ENCODE data around the gene GPR35. TPM values are rescaled to one million over a fixed set of nuclear protein-coding genes. Genes with fewer than 3 reads are reported as not detected.

The GPR35 gene
- total RNA-seq, 1 experiment from 2014 or later: 0.22 TPM

- no peak for TF ChIP-seq IRF1 (CRISPR knock-in tag; IDR thresholded peaks at IDR 0.05)
These were observed 20.2 kb upstream of the GPR35 start (continued) for GRCh38 chr2:240604939-240605716.

DNA sequence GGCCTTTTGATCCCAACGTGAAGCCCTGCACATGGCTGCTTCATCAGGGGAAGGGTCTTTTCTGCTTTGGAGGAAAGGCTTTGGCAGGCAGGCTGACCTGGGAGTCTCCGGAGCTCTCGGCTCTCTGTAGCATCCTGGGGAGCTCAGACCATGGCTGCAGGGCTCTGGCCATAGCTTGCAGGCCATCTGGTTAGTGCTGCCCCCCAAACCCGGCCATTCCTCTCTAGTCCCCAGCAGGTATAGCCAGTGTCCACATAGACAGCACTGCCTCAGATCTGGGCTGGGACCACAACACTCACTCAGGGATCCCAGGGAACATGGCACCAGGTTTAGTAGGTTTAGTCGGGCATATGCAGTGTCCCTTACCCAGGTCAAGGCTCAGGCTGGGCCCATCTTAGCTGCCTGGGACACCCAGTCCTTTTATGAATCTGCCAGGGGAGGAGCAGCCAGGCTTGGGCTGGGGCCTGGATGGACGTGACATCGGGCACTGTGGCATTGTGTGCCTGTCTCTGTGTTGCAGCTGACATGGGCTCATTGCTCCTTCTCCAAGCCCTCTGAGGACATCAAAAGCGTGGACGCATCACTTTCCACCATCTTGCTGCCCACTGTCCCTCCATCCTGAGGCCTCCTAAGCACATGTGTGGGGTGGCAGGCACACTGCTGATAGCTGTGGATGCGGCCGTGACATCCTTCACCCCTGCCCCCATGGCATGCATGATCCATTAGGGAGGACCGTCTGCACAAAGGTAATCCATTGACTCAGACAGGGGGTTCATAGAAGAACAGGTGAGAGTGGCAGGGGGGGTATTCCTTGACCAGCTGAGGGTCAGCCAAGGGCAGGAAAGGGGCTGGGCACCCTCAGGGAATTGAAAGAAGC is 19.2 kb upstream of the GPR35 start:
- Mint-ChIP-seq H3K4me3 (no peak overlapping the region), H3K4me1 (no peaks in the 10 kb centered on the region), H3K9me3 (no peaks in the 10 kb centered on the region), H3K36me3 (no peaks in the 10 kb centered on the region), H3K27me3 (ENCODE audit: low read depth) (no peaks in the 10 kb centered on the region; the same call in 1 of the 2 replicates), H3K27ac (no peak overlapping the region)
- POLR2A ChIA-PET: no interaction called here
- ATAC-seq (no peak), DNase-seq (ENCODE audit: low spot score) (no peak)
- CTCF ChIA-PET: interaction anchor here (0.9 kb wide), 1 partner anchor 35 kb away, joined by 3 read pairs; no protein-coding TSS in a partner anchor
- no peak for TF ChIP-seq USF2 (CRISPR knock-in tag; IDR thresholded peaks at IDR 0.05)
- no peak for TF ChIP-seq FOXK1 (CRISPR knock-in tag; IDR thresholded peaks at IDR 0.05)
- no peak for TF ChIP-seq E2F4 (CRISPR knock-in tag; IDR thresholded peaks at IDR 0.05; ENCODE audit: borderline replicate concordance, low read depth)
- TF ChIP-seq RELA (CRISPR knock-in tag; IDR thresholded peaks at IDR 0.05; ENCODE audit: borderline replicate concordance): no peak
- TF ChIP-seq ATF1 (CRISPR knock-in tag; IDR thresholded peaks at IDR 0.05): no peak
- no peak for TF ChIP-seq ZNF138 (CRISPR knock-in tag; conservative IDR thresholded peaks at IDR 0.05)
- no peak for TF ChIP-seq ATF2 (CRISPR knock-in tag; IDR thresholded peaks at IDR 0.05; ENCODE audit: borderline replicate concordance, low read depth)
- no peak for TF ChIP-seq ZNF121 (CRISPR knock-in tag; IDR thresholded peaks at IDR 0.05)
- TF ChIP-seq FOXP1 (CRISPR knock-in tag; IDR thresholded peaks at IDR 0.05; ENCODE audit: borderline replicate concordance): no peak
- TF ChIP-seq GABPB1 (CRISPR knock-in tag; IDR thresholded peaks at IDR 0.05): no peak
- no peak for TF ChIP-seq NFE2L1 (CRISPR knock-in tag; IDR thresholded peaks at IDR 0.05)
- TF ChIP-seq GTF2I (CRISPR knock-in tag; conservative IDR thresholded peaks at IDR 0.05): no peak
- no peak for TF ChIP-seq NFATC4 (CRISPR knock-in tag; IDR thresholded peaks at IDR 0.05)
- no peak for TF ChIP-seq SMAD4 (CRISPR knock-in tag; IDR thresholded peaks at IDR 0.05)

DNA sequence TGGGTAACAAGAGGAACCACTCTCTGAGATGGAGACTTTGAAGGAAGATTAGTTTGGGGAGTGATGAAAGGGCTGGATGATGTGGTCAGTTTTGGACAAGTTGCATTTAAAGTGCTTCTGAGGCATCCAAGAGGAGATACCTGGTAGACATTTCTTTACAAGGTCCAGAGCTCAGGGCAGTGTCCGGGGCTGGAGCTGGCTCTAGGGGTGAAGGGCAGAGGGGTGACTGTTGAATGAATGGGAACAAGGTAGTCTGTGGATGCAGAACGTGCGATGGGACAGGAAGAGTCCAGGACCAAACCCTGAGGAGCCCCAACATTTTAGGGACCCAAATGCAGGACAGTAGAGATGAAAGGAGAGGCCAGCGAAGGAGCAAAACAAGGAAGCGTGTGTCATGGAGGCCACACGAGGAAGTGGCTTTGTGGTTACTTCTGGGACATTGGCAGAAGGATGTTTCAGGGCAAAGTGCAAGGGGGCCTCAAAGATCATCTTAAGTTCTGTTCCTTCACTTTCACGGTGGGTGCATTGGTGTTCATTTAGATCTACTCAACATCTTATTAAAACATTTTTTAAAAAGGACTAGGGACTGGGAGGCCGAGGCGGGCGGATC is 13.6 kb upstream of the GPR35 start:
- POLR2A ChIA-PET: no interaction called here
- peaks cover 8% of the 10 kb centered on the region for H3K27me3 Mint-ChIP-seq (ENCODE audit: low read depth)
- no peak for DNase-seq (ENCODE audit: low spot score)
- TF ChIP-seq TEAD4 (CRISPR knock-in tag; IDR thresholded peaks at IDR 0.05) (no peak), PRDM15 (CRISPR knock-in tag; IDR thresholded peaks at IDR 0.05) (no peak), NFE2L1 (CRISPR knock-in tag; IDR thresholded peaks at IDR 0.05) (no peak), SMAD4 (CRISPR knock-in tag; IDR thresholded peaks at IDR 0.05) (no peak), ZNF396 (CRISPR knock-in tag; IDR thresholded peaks at IDR 0.05; ENCODE audit: borderline replicate concordance) (no peak), ESRRA (CRISPR knock-in tag; IDR thresholded peaks at IDR 0.05; ENCODE audit: borderline replicate concordance) (no peak), TP53 (CRISPR knock-in tag; IDR thresholded peaks at IDR 0.05) (no peak)
- TF ChIP-seq, protein P1, sequence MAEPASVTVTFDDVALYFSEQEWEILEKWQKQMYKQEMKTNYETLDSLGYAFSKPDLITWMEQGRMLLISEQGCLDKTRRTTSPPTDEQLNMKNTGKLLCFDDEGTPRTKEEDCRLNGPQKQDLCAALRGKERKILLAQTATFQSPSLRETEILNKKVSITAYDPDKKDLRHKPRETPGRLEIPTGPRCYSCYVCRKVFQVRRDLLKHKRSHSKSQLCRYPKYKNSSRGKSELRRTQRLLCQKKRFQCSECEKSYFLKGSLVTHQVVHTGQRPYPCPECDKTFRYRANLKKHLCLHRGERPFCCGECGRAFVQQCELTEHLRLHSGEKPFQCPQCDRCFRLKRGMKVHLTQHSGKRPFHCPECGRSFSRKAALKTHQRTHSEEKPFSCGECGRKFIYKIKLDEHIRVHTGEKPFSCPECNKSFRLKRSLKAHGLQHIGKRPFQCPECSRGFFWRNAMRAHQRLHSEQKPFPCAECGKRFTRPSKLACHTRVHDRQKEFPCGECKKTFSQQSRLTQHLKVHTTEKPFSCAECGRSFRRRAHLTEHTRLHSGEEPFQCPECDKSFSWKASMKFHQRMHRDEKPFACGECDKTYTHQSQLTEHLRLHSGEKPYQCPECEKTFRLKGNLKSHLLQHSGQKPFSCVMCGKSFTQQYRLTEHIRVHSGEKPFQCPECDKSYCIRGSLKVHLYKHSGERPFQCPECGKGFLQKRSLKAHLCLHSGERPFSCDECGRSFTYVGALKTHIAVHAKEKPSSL (CRISPR knock-in tag; conservative IDR thresholded peaks at IDR 0.05): no peak

More for the DNA sequence above, 13.6 kb upstream of the GPR35 start:
- Mint-ChIP-seq H3K4me3 (no peak overlapping the region), H3K4me1 (no peaks in the 10 kb centered on the region), H3K36me3 (peaks cover 6% of the 10 kb centered on the region), H3K9me3 (peaks cover 9% of the 10 kb centered on the region), H3K27ac (no peak overlapping the region)
- ATAC-seq: no peak
- CTCF ChIA-PET: no interaction called here
